GM18870 (cell line): Measurements from ENCODE around the gene SNX19.

Experiments
- ATAC-seq: cut with Tn5 transposase; IDR thresholded peaks from one replicate; pipeline ENCODE4 v1.9.1; 2021; ENCODE audit warnings: moderate library complexity; ENCODE audit not compliant: unreplicated experiment

Gene SNX19

DNA sequence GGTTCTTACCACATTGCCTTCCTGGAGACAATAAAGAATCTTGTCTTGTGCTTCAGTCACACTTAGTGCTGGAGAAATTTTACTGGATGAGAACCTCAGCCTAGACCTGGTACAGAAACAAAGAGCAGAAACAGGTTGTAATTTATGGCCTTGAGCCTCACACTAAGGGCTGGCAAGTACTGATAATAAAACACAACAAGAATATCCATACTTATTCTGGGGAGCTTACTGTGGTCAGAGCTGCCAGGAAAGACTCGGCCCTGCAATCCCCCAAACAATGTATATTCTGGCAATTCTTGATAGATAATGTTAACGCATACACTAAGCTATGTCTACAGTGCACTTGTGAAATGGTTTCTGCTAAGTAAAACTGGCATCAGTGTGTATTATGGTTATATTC lies 9.7 kb downstream of the SNX19 start:
- ATAC-seq = no peak

DNA sequence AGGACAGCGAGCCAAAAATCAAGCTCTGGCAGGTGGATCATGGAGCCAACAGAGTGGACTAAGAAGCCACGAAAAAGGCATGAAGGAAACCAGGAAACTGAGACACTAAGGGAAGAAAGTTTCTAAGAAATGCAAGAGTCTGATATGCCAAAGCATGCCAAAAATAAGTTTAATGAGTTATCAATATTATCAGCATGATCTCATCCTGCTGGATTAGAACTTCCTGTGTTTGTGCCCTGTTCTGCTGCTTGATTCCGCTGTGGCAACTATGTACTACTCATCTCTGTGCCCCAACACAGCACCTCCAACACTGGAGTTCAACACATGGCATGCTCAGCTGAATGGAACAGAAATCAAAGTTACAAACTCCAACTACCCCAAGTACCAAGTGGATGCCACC lies 10.8 kb downstream of the SNX19 start:
- no peak for ATAC-seq

DNA sequence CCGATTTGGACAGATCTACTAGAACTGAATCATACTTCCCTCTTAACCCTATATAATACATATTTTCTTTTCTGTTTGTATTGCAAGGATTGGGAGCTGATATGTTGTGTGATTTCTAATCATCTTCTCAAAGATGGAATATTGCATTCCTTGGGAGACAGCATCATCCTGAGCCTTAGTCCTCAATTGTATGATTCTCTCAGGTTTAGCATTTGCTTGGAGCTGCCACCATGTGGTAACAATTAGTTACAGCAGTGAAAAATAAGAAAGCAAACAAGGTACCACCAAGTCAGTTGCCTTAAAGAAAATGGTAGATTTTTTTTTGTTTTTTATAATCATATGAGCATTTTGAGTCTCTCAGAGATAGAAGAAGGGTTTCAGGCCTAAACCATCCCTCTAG lies 11.9 kb downstream of the SNX19 start:
- no peak for ATAC-seq

DNA sequence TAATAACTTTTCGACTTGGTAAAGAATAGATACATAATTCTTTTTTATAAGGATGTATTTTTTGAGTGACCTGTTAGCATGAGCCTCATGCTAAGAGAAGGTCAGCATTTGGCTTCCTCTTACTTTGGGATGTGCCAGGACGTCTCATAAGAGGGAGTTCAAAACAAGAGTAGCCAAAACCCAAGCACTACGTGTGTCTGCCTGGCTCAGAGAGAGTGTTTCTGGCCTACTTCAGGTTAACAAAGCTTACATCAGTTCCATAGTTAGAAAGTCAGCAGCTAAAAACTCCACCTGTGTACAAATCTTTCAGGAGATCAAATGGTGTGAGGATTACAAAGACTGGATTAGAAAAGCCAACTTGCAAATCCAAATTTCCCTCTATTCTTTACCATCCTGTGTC lies 13.9 kb downstream of the SNX19 start:
- ATAC-seq = no peak

DNA sequence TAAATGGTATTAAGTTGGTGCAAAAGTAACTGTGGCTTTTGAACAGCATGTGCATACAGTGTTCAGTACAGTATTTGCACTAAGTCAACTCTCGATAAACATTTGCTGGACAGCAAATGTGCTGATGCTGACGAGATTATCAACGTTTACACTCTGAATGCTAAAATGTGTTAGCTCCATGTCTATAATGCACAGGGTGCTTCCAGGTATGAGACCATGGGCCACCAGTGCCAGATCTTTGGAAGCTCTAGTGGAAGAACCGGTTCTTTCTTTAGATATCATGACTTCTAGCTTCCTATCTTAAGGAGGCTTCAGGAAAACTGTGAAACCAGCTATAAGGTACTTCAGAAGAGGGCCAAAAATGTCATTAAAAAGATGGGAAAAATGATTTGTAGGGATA lies 17.2 kb downstream of the SNX19 start:
- no peak for ATAC-seq

DNA sequence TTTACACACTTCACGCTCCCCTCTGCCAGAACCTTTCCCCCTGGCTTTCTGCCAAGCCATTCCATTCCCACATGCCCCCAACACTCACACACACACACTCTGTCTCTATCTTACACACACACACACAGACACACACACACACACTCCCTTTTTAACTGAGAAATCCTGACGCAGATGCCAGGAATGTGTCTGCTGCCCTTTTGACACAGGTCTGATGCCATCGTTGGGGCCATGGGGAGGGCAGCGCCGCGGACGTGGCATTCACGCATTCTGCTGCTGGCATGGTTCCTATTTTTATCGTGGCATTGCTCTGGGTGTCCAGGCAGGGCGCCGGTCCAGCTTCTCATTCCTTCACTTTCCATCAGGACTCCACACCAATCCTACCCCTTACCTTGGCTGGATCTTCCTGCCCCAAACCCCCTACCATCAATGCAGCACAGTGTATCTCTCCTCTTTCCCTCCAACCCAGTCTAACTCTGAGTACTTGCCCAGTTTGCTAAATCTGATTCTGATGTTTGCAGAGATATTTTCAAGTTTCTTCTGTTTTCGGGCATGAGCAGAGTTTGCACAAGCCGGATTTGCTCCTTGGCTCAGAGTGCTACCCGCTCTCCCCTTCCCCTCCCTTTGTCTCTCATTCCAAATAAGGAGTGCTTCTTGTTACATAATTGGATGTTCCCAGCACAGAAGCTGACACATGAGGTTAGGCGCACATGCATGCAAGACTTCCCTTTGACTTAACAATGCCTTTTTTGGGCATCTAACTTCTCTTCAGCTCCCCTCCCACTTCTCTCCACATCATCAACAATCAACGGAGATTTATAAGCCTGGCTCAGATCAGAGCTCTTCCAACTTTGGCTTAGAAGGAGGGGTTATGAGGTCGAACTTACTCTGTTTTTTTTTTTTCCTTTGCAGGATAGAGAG lies 18.8 kb downstream of the SNX19 start:
- no peak for ATAC-seq

DNA sequence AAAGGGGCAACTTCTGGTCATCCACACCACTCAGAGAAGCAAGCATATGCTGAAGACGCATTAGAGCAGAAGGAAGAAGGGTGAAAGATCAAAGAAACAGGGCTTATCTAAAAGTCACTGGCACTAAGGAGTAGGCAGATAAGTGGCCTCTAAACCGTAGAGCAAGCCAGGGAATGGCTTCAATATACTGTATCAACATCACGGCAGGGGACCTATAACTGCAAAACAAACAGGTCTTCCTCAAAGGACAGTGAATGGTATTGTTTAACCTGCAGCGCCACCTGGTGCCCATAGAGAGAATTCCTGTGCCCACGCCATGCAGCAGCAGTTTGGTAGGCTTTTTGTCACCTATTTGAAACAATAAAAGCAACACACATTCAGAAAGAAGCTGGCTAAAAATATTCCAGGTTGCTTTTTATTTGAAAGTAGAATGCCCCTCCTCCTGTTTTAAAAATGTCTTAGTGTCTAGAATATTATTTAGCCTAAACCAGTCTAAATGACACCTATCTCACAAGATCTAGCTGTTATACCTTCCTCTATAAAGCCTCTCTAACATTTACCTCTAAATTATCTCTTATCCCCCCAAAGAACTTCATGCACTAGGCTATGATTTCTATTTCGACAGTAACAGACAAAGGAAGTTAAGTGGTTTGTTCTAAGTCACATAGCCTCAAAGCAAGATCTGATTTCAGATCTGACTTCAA lies 21.8 kb downstream of the SNX19 start:
- peak; percentile 93 for ATAC-seq

DNA sequence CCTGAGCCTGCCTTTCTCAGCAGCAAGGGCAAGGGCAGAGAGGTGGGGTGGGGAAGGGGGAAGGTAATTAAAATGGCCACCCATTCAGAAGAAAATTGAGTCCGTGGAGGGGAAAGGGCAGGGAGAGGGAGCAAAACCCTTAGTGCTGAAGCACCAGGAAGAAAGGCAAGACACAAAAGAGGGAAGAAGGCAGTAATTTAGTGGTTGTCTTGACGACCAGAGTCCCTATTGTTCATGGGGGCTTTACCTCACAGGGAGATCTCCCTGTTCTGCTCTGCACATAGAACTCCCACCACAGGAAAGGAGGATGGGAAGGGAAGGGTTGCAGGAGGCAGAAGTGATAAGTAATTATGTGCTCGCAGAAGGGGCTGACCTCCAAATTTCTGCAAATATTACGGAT lies 23.4 kb downstream of the SNX19 start:
- ATAC-seq = no peak

DNA sequence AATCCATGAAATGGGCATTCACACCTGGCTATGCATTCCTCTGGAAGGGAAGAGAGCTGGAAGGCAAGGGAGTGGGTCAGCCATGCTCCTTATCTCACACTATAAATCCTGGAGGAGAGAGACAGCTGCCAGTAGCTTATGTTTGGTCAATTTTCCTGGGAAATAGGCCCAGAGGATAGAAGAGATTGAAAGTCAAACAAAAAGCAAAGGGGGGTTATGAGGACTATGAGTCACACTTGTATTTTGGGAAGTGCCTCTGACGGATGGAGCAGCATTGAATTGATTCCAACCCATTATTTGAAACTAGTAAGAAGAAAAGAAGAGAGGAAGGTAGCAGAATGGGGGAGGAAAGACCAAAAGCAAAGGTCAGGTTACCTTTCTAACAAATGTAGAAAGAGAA lies 25.0 kb downstream of the SNX19 start:
- no peak for ATAC-seq

DNA sequence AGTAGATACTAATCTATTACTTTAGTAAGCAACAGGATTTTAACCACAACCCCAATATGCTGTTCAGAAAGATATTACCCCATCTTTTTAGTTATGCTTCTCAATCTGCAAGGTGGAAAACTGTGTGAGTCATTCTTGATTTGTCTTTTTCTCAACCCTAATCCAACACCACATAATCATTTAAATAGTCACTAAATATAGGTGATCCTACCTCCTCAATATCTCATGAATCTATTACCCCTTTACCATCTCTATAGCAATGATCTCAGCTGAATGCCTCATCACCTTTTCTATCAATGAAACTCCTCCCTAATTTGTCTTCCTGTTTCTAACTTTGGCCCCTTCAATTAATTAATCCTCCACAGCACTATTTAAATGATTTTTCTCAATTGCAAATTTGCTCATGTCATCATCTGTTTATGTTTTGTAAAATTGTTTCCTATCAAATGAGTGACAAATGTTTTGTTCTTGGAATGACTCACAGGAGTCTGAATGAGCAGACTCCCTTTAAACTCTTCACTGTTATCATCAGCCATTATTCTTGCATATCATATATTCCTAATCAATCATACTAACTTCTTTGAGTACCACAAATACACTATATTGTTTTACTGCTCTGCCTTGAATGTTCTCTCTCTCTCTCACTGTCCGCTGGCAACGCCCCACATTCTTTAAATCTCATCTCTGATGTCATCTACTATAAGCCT lies 26.1 kb downstream of the SNX19 start:
- no peak for ATAC-seq

DNA sequence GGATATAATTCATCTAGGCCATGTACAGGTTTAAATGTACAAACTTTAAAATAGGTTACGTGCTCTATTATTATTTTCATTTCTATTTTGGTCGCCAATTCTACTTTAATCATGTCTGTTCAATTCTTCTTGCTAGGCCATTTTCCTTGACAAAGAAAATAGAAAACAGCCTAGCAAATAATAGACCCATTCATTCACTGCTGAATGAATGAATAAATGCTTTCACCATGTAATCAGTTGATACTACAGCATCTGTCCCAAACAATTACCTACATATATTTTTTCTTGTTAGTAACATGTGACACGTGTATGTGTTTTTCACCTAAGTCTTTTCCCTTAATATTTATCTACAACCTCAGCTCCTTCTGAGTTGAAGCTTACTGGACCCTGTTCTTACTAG lies 27.5 kb downstream of the SNX19 start:
- ATAC-seq = no peak

DNA sequence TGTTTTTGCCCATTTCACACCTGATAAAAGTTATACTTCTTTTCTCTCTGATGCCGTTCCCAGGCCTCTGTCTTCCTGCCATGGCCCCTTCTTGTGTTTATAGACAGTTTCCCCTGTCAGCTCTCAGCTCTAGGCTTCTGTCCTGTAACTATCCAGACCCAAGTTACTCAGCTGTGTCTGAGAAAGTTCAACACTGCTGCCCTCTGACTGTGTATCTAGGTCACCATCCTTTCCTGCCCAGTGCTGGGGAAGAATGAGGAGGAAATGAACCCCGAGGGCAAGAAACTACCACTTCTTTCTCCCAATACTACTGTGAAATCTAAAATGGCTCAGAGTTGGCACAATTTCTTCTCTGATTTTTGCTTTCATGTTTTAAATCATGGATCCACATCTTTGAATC lies 29.6 kb downstream of the SNX19 start:
- ATAC-seq = no peak

DNA sequence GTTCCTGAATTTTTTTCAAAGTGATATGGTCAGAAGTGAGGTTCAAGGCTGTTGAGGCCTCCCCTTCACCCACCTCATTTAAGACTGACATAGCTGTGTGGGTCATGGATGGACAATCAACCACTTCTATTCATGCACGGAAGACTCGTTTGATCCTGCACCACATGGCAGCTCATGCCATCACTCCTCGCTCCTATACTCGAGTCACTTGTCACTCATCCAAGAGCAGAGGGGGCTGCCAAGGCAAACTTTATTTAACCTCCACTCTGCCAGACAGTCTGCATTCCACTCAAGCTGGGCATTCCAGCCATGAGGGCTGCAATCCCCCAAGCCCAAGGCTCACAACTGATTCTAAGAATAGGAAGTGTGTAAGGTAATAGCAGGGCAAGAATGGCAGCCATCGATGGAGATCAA lies 34.1 kb downstream of the SNX19 start:
- no peak for ATAC-seq

DNA sequence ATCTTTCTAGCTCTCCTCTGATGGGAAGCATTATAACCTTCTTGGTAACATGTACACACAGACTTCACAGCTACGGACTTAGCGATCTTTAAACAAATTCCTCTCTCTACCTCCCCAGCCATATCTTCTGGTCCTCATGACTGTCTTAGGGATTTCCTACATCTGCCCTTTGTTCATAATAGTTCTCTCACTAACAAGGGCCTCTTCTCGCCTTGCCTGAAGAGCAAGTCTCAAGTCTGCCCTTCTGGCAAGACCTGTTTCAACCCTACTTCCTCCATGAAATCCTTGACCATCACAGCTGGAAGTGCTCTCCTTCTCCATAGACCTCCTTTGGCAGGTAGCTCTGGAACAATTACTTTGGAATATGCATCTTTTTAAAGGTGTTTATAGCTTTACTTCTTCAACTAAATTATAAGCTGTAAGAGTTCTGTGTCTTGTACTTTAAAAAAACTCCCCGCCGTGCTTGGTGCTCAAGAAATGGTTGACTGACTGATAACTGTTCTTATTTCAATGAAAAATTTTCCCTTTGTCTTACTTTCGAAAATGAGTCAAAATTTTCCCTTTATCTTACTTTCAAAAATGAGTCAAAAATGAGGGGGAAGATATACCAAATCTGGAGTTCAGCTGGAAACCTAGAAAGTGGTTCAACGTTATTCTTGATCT lies 34.7 kb downstream of the SNX19 start:
- no peak for ATAC-seq

DNA sequence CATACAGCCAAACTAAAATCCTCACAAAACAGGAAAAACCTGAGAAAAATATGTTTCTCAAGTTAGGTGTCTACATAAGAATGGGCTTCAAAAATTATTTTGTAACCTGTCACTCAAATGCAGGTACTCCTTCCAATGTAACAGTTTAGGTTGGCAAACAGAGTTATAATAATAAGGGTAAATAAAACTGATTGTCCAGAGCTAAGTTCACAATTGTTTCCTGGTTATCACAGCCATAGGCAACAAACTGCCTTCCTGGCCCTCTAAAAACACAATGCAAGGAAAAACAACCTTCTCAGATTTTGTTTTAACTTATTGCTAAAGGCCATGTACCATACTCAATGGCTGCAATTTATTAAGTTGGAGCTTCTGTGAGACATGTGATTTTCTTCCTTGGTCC lies 36.4 kb downstream of the SNX19 start:
- no peak for ATAC-seq

DNA sequence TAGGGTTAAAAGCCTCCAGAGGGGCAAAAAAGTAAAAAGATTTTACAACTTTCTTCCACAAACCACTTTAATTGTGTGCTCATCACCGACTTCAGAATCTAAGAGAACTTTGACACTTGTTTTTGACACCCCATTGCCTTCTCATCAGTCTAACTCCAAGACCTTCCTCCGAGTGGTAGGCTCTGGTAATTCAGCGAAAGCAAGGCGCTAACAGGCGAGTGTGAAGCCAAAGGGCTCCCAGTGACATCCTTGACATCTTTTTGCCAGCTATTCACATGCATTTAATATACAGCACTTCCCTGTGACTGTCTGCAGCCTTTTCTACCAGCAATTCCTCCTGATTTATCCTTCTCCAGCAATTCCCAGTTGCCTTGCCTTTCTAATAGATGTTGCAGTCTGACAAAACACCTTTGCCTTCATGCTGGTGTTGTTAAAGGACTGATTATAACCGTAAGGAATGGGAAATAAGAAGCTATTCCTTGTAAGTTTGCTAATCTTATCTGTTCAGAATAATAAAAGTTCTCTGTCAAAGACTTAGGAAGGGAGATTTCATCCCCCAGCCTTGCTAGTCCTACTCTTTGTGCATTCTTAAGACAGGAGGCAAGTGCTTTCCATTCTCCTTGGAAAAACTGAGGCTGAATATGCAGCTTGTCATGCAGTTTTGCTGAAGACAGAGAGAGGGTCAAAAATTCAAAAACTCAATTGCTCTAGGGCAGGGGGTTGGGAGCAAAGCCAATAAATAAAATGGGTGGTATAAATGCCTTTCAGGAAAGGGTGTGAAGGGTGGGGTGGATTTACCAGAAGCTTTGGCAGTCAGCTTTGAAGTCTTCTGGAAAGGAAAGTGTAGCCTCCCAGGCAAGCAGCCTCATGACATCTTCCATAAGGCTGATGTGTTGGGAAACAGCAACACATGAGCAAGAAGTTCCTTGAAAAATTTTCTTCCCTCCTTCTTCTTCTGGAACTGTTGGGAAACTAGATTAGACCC lies 39.1 kb downstream of the SNX19 start:
- ATAC-seq = no peak

DNA sequence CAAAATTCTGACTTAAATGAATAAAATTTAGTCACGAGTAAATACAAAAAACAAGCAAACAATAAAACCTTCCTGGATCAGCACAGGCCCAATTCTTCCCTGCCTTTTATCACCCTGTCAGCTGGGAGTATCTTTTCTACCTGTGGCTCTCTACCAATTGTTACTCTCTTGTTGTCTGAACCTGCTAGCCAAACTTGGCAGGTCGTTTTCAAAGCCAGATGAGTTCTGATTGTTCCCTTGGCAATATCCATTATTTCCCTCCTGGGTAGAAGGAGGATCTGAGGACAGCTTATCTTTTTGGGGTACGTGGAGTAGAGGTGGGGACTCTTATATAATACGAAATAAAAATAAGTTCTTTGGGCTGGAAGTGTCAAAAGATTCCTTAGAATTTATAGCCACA lies 40.2 kb downstream of the SNX19 start:
- ATAC-seq = no peak

DNA sequence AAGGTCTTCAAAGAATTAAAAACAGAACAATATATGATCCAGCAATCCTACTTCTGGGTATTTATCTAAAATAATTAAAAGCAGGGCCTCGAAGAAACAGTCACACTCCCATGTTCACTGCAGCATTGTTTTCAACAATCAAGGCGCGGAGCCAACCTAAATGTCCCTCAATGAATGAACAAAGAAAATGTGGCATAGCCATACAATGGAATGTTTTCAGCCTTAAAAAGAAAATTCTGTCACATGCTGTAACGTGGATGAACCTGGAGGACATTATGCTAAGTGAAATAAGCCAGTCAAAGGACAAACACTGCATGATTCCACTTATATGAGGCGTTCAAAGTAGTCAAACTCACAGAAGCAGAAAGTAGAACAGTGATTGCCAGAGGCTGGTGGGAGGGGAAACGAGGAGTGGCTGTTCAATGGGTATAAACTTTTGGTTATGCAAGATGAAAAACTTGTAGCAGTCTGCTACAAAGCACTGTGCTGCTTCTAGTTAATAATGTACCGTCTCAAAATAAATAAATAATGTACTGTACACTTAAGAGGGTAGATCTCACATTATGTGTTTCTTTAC lies 41.2 kb downstream of the SNX19 start:
- ATAC-seq = no peak

DNA sequence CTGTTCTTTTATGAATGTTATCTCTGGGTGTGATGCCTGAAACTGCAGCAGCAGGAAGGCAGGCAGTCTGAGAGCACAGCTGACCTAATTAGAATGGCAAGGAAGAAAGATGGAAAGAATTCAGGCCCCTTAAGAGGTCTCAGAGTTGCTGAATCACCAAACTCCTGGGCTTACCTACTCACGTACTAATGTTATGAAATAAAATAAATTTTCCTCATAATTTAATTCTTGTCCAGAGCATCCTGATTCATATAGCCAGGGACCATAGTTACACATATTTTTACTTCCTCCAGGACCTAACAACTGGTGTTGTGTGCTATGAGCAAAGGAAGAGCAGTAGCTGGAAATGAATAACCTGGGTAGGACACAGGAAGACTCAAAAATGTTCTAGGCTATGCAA lies 41.9 kb downstream of the SNX19 start:
- ATAC-seq = no peak

DNA sequence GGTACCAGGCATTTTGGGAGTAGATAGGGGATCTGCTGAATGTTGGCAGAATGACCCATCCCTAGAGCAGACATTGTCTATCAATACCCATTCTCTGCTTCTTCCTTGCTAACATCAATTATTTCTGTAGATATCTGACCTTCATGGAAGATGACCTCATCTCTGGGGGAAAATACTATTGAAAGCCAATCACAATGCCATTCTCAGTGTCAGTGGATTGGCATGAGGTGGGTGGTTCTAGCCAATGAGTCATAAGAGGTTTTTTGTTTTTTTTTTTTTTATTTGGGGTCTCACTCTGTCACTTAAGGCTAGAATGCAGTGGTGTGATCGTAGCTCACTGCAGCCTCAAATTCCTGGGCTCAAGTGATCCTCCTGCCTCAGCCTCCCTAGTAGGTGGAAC lies 42.5 kb downstream of the SNX19 start:
- no peak for ATAC-seq
